K562 (cell line): ENCODE results near the gene C1QTNF8. TPM values are rescaled to one million over a fixed set of nuclear protein-coding genes. Genes with fewer than 3 reads are reported as not detected.

ENCODE experiments used
- ATAC-seq: fragments of 200-7000 bp; cut with Tn5 transposase; 3 replicates; pipeline ENCODE4 v1.9.1; 2020; ENCODE audit warnings: moderate library complexity
- BruUV-seq: library from RNA; stranded (reverse); fragments of 400-500 nt; replicated peaks from 2 replicates; lab custom pipeline; 2021; lab: Mats Ljungman, UMichigan
- CTCF ChIA-PET: fragments of 300-600 bp; formaldehyde crosslinking; extraction: SDS; loops from one replicate; lab custom pipeline; 2021; ENCODE audit warnings: low intra/inter-chr PET ratio; lab: Yijun Ruan, JAX
- POLR2A ChIA-PET: fragments of 300-600, 350-650 bp; sonication (Branson Sonifier 250); formaldehyde crosslinking; extraction: SDS; loops from one replicate; lab custom pipeline; 2021; ENCODE audit warnings: antibody characterized with exemption, inconsistent platforms; lab: Yijun Ruan, JAX
- DNase-seq, 4 experiments: peaks; one replicate each; pipeline versions ENCODE4 v3.0.0 to v3.0.0-alpha.2; 2011 to 2018; ENCODE audit warnings: low spot score in 3 of 4, mixed read lengths in 3 of 4; ENCODE audit errors: extremely low read depth in 1 of 4
- FAIRE-seq: peaks from 2 replicates; lab custom pipeline; 2011; peaks lifted over from hg19 to GRCh38; lab: Jason Lieb, UNC
- H2AFZ ChIP-seq: 2 replicates; pipeline ENCODE4 v1.6.0; 2011; ENCODE audit warnings: low read depth, low read length, control low read depth, inconsistent platforms
- H3K27ac ChIP-seq: fragments of 200-600 bp; 3 replicates; pipeline ENCODE4 v1.8.0; 2011; ENCODE audit warnings: low read depth, mild to moderate bottlenecking, control low read depth, inconsistent platforms, low read length, moderate library complexity, mixed read lengths; ENCODE audit errors: extremely low read depth
- H3K27me3 ChIP-seq, 2 experiments: fragments of 300-600 bp in 1 of 2; 2 replicates in 1 of 2; 3 replicates in 1 of 2; pipeline versions ENCODE4 v1.6.0 to v1.8.0; 2011; ENCODE audit warnings: inconsistent platforms in 2 of 2, low read length in 2 of 2, mild to moderate bottlenecking in 1 of 2, mixed read lengths in 1 of 2, moderate library complexity in 1 of 2; ENCODE audit not compliant: control insufficient read depth in 2 of 2, insufficient read depth in 2 of 2
- H3K36me3 ChIP-seq: fragments of 300-600 bp; 3 replicates; pipeline ENCODE4 v1.8.0; 2011; ENCODE audit warnings: mild to moderate bottlenecking, low read length, inconsistent platforms; ENCODE audit not compliant: control insufficient read depth, insufficient read depth
- H3K4me1 ChIP-seq, 2 experiments: fragments of 200-600 bp in 1 of 2; replicated peaks in 1 of 2; 2 replicates in 1 of 2; 3 replicates in 1 of 2; pipeline versions ENCODE4 v1.5.1 to v1.8.0; 2011; ENCODE audit warnings: inconsistent platforms in 2 of 2, low read length in 2 of 2, mild to moderate bottlenecking in 1 of 2, mixed read lengths in 1 of 2, moderate library complexity in 1 of 2; ENCODE audit not compliant: control insufficient read depth in 2 of 2, insufficient read depth in 2 of 2
- H3K4me2 ChIP-seq: 2 replicates; pipeline ENCODE4 v1.6.1; 2011; ENCODE audit warnings: low read length, control low read depth, inconsistent platforms, mixed read lengths; ENCODE audit not compliant: insufficient read depth
- H3K4me3 ChIP-seq: fragments of 200-600 bp; sonication (generic), shearing (Covaris generic); 2 replicates; pipeline ENCODE4 v1.5.1; 2016; ENCODE audit warnings: control low read depth, inconsistent platforms
- H3K79me2 ChIP-seq: fragments of 200-600 bp; 3 replicates; pipeline ENCODE4 v1.8.0; 2011; ENCODE audit warnings: low read length, inconsistent platforms; ENCODE audit not compliant: control insufficient read depth, insufficient read depth
- H3K9ac ChIP-seq, 2 experiments: 2 replicates each; pipeline versions ENCODE4 v1.6.0 to v1.6.1; 2011; ENCODE audit warnings: low read depth in 2 of 2, low read length in 2 of 2, control low read depth in 1 of 2, inconsistent platforms in 1 of 2, mild to moderate bottlenecking in 1 of 2, mixed read lengths in 1 of 2; ENCODE audit not compliant: insufficient read depth in 1 of 2
- H3K9me1 ChIP-seq: one replicate; pipeline ENCODE4 v1.6.0; 2011; ENCODE audit warnings: inconsistent platforms, mild to moderate bottlenecking, low read length, moderate library complexity; ENCODE audit not compliant: control insufficient read depth, insufficient read depth
- H3K9me3 ChIP-seq: replicated peaks from 2 replicates; pipeline ENCODE4 v1.5.1; 2011; ENCODE audit warnings: low read depth, low read length, inconsistent platforms; ENCODE audit not compliant: control insufficient read depth, insufficient read depth
- H4K20me1 ChIP-seq: replicated peaks from 2 replicates; pipeline ENCODE4 v1.6.1; 2011; ENCODE audit warnings: low read length, inconsistent platforms, mixed read lengths; ENCODE audit not compliant: control insufficient read depth, insufficient read depth
- NFE2 ChIP-seq: IDR thresholded peaks from 2 replicates; pipeline ENCODE4 v1.6.1; 2014; ENCODE audit warnings: antibody characterized with exemption, low read depth
- NRF1 ChIP-seq, 2 experiments: fragments of 450-650 bp; IDR thresholded peaks in 1 of 2; conservative IDR thresholded peaks in 1 of 2; 2 replicates each; pipeline ENCODE4 v1.6.1; 2014; ENCODE audit warnings: mild to moderate bottlenecking in 2 of 2
- THRAP3 ChIP-seq: fragments of 450-650 bp; IDR thresholded peaks from 2 replicates; pipeline ENCODE4 v1.6.1; 2016; ENCODE audit warnings: mild to moderate bottlenecking, inconsistent platforms, borderline replicate concordance
- ZBTB7A ChIP-seq: IDR thresholded peaks from 2 replicates; pipeline ENCODE4 v1.6.1; 2011; ENCODE audit warnings: low read depth, mild to moderate bottlenecking, low read length, moderate library complexity, borderline replicate concordance; ENCODE audit not compliant: control insufficient read depth
- WGBS: fragments of 100-300 bp; shearing (Covaris generic); methylation state at CpG from one replicate; pipeline ENCODE4 v1.1.6; 2016; ENCODE audit warnings: low coverage, mixed read lengths; ENCODE audit not compliant: insufficient coverage; ENCODE audit errors: missing lambda C conversion rate; 5-methylcytosine and 5-hydroxymethylcytosine counted together
- in situ Hi-C: fragments of 300-500 bp; cut with MboI; formaldehyde crosslinking; loops from 4 replicates; pipeline ENCODE4 v1.15.0; 2018; ENCODE audit warnings: inconsistent platforms, mixed read lengths
- intact Hi-C: fragments of 100-400 bp; cut with micrococcal nuclease; formaldehyde crosslinking; loops from 2 replicates; pipeline ENCODE4 v1.14.2; 2022
- polyA plus RNA-seq, 8 experiments: library from polyadenylated mRNA; depleted of rRNA in 4 of 8; stranded (reverse) in 5 of 8; unstranded in 3 of 8; fragments of >200 nt; fragmentation: Nextera tagmentation in 2 of 8; fragmentation: Illumina TruSeq in 1 of 8; extraction: Ambion mirVana in 2 of 8; extraction: Trizol in 1 of 8; gene quantifications; 2 replicates each; pipeline versions ENCODE4 v1.2.1 to v1.2.3, GENCODE V29; 2011 to 2014; ENCODE audit warnings: inconsistent platforms in 1 of 8, missing spikeins in 1 of 8
- total RNA-seq, 7 experiments: library from RNA; depleted of rRNA in 6 of 7; stranded (reverse); fragments of >200 nt in 6 of 7; fragmentation: Illumina TruSeq in 2 of 7; extraction: Trizol in 2 of 7; gene quantifications; 2 replicates each; pipeline versions ENCODE4 v1.2.1 to v1.2.3, GENCODE V29; 2011 to 2021; ENCODE audit warnings: low replicate concordance in 1 of 7
- TF ChIP-seq, protein P1 (sequence below), 2 experiments: fragments of 450-650 bp; conservative IDR thresholded peaks; 2 replicates each; pipeline ENCODE4 v1.6.1; 2017; ENCODE audit warnings: mild to moderate bottlenecking in 2 of 2, moderate library complexity in 2 of 2
- TF ChIP-seq, protein P2 (sequence below), 2 experiments: IDR thresholded peaks; 2 replicates each; pipeline ENCODE4 v1.6.1; 2012; ENCODE audit warnings: improper control_type of control experiment in 2 of 2, low read depth in 2 of 2, low read length in 2 of 2, borderline replicate concordance in 1 of 2
- TF ChIP-seq, protein P3 (sequence below): sonication (generic); formaldehyde crosslinking; IDR thresholded peaks from 2 replicates; pipeline ENCODE4 v1.9.0; 2022; ENCODE audit warnings: mild to moderate bottlenecking, missing genetic modification reagents

C1QTNF8 gene
- total and polyA plus RNA-seq, 9 of the 15 experiments (the other 6 are each of a cell fraction or from before 2014, with no cell fraction given): not detected

DNA sequence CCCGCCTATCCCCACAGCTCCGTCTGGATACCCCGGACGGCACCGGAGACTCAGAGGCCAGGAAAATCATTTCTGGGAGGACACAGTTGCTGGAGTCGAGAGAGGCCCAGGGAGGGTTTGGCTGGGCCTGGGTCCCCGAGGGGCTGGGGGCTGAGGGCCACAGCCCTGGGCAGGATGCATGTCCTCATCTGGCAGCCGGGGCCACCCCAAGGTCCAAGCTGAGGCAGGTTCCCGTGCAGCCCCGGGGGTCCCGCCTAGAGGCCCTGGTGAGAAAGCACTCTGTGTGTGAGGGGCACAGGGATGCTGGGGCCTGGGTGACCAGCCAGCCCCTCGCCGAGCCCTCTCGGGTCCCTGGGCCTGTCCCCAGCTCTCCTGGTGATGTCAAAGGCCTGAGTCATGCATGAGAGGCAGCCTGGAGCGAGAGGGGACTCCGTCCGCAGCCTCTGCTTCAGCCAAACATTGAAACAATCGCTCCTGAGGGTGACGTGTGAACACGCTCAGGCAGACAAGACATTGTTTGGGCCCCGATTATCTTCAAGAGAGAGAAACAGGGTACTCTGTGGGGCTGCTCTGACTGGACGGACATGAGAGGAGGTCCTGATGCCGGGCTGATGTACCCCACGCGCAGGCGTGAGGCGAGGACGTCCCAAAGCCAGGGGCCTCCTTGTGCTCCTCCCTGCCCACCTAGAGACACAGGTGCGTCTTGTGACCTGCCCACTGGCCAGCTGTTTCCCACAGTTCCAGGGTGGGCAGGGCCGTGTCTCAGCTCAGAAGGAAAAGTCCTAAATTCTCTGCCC is 25.8 kb upstream of the C1QTNF8 start:
- H3K79me2 ChIP-seq: no peaks in the 10 kb centered on the region
- WGBS: 8% methylated on average over 27 of the region's 30 CpGs
- TF ChIP-seq, protein P1, sequence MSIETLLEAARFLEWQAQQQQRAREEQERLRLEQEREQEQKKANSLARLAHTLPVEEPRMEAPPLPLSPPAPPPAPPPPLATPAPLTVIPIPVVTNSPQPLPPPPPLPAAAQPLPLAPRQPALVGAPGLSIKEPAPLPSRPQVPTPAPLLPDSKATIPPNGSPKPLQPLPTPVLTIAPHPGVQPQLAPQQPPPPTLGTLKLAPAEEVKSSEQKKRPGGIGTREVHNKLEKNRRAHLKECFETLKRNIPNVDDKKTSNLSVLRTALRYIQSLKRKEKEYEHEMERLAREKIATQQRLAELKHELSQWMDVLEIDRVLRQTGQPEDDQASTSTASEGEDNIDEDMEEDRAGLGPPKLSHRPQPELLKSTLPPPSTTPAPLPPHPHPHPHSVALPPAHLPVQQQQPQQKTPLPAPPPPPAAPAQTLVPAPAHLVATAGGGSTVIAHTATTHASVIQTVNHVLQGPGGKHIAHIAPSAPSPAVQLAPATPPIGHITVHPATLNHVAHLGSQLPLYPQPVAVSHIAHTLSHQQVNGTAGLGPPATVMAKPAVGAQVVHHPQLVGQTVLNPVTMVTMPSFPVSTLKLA (conservative IDR thresholded peaks at IDR 0.05): no peak
- TF ChIP-seq THRAP3 (no peak), ZBTB7A (0 out of 2 replicates have a peak, but pooled peaks have one; percentile 23), NRF1 (conservative IDR thresholded peaks at IDR 0.05 in 1 of 2, IDR thresholded peaks at IDR 0.05 in 1 of 2) (peak in 1 of 2 experiments; percentile 42; a peak in 2 of 4 replicates), NFE2 (peak; percentile 33; the same call in 1 of the 2 replicates)
- TF ChIP-seq, protein P2, sequence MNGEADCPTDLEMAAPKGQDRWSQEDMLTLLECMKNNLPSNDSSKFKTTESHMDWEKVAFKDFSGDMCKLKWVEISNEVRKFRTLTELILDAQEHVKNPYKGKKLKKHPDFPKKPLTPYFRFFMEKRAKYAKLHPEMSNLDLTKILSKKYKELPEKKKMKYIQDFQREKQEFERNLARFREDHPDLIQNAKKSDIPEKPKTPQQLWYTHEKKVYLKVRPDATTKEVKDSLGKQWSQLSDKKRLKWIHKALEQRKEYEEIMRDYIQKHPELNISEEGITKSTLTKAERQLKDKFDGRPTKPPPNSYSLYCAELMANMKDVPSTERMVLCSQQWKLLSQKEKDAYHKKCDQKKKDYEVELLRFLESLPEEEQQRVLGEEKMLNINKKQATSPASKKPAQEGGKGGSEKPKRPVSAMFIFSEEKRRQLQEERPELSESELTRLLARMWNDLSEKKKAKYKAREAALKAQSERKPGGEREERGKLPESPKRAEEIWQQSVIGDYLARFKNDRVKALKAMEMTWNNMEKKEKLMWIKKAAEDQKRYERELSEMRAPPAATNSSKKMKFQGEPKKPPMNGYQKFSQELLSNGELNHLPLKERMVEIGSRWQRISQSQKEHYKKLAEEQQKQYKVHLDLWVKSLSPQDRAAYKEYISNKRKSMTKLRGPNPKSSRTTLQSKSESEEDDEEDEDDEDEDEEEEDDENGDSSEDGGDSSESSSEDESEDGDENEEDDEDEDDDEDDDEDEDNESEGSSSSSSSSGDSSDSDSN (IDR thresholded peaks at IDR 0.05; ENCODE audit: borderline replicate concordance in 1 of 2, low read depth in 2 of 2, low read length in 2 of 2): peak in 1 of 2 experiments; percentile 31; a peak in 1 of 4 replicates
- TF ChIP-seq, protein P3, sequence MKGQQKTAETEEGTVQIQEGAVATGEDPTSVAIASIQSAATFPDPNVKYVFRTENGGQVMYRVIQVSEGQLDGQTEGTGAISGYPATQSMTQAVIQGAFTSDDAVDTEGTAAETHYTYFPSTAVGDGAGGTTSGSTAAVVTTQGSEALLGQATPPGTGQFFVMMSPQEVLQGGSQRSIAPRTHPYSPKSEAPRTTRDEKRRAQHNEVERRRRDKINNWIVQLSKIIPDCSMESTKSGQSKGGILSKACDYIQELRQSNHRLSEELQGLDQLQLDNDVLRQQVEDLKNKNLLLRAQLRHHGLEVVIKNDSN (CRISPR knock-in tag): no peak
- no peaks in the 10 kb centered on the region for H3K36me3 ChIP-seq
- in situ Hi-C loops: no loop called here
- peaks cover 7 to 71% of the 10 kb centered on the region in 2 experiments; a peak in 3 of 5 replicates for H3K27me3 ChIP-seq
- H3K9ac ChIP-seq: no peak overlapping the region
- no peak overlapping the region for H3K27ac ChIP-seq
- H4K20me1 ChIP-seq: peaks cover 13% of the 10 kb centered on the region
- H3K4me1 ChIP-seq: peaks cover 0 to 83% of the 10 kb centered on the region in 2 experiments; a peak in 2 of 5 replicates
- H3K4me3 ChIP-seq: no peak overlapping the region
- ATAC-seq: no peak; the same call in 1 of the 3 replicates
- no peaks in the 10 kb centered on the region for H3K9me1 ChIP-seq
- intact Hi-C loops: no loop called here
- H3K4me2 ChIP-seq: no peak overlapping the region
- POLR2A ChIA-PET: interaction anchor here (0.6 kb wide), 1 partner anchor 18 kb away, joined by 3 read pairs; no protein-coding TSS in a partner anchor
- CTCF ChIA-PET: no interaction called here
- peak in 3 of 4 experiments; percentile 23 to 34 (median 27) for DNase-seq
- no TSS peak for BruUV-seq
- H2AFZ ChIP-seq: no peak overlapping the region
- H3K9me3 ChIP-seq: no peaks in the 10 kb centered on the region
- no peak for FAIRE-seq
